Activated CD8-positive, alpha-beta memory T cell treated with anti-CD3 and anti-CD28 coated beads, Interleukin-2, amount 50 U/mL, for 24 hours (primary cell): ENCODE measurements around the gene MAP2K4.
"Not testable (repeated sequence)": the region's sequence is repeated elsewhere in the genome, so short reads cannot be mapped to it uniquely, and the experiment has no call there.

Experiments
- DNase-seq: peaks from one replicate; pipeline ENCODE4 v3.0.0-alpha.2; 2020; ENCODE audit errors: extremely low read depth

The MAP2K4 gene

DNA sequence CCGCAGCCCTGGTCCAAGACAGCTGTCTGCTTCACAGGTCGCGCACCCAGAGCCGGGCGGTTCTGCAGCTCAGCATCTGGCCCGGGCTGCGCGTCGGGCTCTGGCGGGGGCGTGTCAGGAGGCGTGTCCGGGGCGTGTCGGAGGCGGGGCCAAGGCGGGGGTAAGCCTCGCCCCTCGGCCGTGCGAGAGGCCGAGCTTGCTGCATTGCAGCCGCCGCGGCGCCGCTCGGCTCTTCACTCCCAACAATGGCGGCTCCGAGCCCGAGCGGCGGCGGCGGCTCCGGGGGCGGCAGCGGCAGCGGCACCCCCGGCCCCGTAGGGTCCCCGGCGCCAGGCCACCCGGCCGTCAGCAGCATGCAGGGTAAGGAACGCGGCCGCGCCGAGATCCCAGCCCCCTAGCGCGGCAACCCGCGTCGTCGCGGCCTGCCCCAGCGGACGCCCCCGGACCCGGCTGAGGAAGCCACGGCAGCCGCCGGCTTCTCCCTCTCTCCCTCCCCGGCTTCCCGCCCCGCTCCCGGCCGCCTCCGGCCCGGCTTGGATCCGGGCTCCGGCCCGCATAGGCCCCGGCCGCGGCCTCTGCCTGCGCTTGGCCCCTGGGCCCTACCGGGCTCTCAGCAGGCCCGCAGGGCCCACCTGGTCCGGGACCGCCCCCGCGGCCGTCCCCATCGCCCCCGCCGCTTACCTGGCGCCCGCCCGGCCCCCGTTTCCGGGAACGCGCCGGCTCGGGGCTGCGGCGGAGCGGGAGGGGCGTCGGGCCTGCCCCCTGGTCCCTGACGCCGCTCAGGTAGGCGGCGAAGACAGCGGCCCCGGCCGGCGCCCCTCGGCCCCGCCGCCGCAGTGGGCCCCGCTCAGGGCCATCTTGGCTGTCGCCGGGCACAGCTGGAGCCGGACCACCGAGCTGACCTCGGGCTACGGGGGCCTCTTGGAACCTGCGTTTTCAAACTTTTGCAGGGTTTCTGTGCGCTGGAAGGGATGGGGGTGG lies at the start of gene MAP2K4:
MAP2K4 (plus strand) TSS at position 236 of the 981 bp plus-strand sequence; CDS start at position 246, 10 bp downstream.
- peak; percentile 72 for DNase-seq

DNA sequence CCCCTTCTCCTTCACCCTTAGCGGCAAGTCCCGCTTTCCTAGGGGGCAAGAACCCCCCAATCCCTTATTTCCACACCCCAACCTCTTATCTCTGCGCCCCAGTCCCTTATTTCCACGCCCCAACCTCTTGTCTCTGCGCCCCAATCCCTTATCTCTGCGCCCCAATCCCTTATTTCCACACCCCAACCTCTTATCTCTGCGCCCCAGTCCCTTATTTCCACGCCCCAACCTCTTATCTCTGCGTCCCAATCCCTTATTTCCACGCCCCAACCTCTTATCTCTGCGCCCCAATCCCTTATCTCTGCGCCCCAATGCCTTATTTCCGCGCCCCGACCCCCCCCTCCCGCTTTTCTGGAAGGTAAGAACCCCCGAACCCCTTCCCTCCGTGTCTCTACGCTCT lies 47.9 kb upstream of the MAP2K4 start:
- DNase-seq: not testable (repeated sequence)

DNA sequence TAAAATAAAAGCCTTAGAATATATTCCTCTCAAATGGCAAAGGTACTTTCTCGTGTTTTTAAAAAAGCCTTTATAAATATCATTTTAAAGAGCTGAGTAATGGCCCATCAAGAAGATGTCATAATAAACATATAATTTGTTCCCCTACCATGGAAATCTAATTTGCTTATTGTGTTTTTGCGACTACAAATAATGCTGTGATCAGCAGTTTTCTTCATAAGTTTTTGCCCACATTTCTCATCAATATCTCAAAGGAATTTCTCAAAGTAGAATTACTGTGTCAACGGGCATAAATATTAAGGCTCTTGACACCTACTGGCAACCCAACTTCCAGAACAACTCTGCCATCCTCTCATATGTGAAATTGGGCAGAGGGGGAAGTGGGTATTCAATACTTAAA lies 40.9 kb upstream of the MAP2K4 start:
- DNase-seq: no peak

DNA sequence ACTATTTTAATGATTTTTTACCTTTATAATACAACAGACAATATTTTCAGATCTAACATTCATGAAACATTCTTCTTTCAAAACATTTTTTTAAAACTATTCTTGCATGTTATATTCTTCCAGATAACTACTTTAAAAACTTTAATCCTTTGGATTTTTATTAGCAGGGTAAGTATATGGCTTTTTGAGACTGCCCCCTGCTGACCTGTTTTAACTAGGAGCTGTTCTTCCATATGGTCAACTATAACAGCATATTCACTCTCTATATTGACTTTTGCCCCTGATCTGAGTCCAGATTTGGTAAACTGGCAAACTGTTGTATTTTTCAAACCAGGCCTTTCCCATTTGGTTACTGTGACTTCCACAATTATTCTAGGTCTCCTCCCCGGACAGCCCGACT lies 39.9 kb upstream of the MAP2K4 start:
- no peak for DNase-seq

DNA sequence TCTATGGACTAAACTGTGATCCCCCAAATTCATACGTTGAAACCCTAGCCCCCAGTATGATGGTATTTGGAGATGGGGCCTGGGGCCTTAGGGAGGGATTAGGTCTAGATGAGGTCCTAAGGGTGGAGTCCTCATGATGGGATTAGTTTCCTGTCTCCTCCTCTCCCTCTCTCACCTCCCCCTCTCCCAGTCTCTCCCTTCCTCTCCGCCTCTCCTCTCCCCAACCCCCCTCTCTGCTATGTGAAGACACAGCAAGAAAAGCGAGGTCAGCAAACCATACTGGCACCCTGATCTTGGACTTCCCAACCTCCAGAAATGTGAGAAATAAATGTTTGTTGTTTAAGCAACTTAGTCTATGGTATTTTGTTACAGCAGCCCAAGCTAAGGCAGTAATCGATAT lies 38.8 kb upstream of the MAP2K4 start:
- DNase-seq: no peak

DNA sequence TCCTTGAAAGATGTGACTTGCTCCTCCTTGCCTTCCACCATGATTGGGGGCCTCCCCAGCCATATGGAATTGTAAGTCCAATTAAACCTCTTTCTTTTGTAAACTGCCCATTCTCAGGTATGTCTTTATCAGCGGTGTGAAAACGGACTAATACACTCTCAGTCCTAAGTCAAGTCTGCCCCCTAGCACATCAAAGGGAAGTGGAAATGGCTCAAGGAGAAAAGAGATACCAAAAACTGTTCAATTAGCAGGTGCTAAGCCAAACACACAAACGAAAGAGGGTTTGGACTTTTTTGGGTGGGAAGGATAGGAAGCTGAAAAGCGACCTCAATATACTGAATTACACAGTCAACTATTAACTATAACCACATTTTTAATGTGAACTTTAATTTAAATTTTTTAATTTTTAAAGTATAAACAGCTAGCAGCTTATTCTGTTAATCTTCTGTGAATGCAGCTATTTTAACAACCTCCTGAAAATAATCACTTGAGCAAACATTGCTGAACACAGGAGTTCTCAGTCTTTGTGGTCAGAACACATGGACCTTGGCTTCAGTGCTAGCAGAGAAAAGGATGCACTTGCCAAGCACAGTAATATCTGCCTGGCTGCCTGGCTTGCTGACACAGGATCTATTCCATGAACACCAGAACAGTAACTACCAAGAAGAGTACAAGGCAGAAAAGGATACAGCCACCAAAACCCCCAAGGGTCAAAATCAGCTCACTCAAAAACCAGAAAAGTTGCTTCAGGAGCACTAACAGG lies 34.3 kb upstream of the MAP2K4 start:
- DNase-seq: no peak

DNA sequence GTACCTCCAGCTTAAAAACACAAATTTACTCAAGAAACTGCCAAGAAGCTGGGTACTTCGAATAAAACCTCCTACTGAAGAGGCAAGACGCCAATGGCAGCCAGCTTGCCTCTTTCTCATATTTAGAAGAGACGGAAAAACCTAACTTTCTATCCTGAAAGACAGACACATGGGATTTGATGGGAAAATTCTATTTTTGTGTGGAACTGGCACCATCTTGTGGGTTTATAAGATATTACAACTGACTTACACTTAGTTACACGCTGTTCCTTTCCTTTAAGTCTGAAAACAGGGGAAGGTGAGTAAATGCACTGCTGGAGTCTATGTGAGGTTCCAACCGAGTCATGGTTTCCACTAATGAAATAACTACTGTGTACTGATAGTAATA lies 33.7 kb upstream of the MAP2K4 start:
- DNase-seq: no peak

DNA sequence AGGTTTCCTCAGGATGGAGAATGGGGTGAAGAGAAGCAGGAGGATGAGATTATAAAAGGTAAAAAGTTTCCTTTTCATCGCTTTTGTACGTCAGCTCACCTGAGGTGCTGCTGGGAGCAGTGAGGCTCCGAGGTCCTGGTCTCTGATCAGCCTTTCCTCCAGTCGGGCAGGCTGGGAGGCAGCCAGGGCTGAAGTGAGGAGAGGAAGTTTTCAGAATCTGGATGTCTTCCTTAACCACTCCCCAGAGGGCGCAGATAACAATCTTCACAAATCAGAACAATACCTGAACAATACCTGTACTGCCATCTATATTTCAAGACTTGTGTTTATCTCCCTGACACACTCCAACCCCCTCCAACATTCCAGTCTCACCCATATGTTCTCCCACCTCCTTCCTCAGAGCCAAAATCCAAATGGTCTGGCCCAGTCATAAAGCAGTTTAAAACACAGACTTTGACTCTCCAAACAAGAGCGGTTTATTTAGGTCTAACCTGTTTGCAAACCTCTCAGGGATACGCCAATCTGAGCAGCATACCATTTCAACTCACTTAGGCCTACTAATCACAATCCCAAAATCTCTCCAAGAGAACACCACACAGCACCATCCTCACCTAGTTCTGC lies 30.2 kb upstream of the MAP2K4 start:
- no peak for DNase-seq

DNA sequence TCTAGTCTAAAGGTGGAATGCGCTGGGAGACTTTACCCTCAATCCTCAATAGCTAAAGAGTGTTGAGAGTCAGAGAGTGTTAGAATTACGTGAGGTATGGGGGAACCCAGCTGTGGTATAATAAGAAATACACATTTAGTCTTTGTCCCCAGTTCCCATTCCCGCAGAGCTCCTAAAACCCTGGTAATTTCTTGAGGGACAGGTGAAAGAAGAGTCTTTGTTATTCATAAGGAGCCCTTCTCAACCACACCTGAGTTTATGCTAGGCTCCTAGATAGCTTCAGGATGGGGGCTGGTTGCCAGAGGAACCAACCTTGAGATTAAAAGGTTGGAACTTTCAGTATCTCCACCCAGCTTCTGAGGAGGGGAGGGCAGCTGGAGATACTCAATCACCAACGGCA lies 29.2 kb upstream of the MAP2K4 start:
- DNase-seq: no peak

DNA sequence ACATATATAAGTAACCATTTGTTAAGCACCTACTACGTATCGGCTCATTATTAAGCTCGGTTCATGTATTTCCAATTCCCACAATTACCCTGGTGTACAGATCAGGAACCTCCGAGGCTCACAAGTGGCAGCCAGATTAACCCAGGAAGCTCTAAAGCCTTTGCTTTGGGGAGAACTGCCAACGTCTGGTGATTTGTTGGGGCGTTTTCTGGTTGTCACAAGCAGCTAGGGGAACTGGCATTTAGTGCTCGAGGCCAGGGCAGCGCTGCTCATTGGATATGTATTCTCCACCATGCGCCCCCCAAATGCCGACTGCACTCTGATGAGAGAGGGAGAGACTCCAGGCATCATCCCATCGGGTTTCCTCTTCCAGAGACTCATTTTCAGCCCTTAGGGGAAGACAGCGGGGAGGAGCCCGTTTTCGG lies 23.9 kb upstream of the MAP2K4 start:
- no peak for DNase-seq

DNA sequence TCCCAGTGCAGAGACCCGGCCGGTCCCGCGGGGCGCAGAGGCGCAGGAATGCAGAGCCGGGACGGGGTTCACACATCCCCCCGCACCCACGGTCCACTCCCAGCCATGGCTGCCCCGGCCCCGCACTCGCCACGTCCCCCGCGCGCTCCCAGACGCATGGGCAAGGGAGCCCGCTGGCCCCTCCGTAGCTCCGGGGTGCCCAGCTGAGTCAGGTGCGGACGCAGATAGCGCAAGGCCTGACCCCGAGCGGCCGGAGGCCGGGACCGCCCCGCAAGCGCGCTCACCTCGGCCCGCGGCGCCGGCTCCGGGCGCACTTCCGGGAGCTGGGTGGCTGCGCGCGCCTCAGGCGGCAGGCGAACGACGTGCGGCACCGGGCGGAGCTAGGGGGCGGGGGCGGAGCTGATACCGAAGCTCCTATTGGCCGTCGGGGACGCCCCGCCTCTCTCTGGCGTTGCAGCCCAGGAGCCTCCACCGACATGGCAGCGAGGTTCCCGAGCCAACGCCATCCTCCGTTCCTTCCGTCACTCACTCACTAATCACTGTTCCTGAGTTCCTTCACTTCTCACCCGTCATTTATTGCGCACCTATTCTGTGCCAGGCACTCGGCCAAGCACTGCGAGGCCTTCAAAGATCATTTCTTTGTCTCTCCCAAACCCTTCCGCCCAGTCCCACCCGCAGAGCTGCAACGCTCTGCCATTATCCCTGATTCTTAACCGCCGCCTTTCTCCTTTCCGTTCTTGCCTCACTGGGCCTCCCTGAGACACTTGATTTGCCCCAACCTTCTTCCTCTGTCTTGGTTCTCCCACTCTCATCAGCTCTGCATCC lies 23.3 kb upstream of the MAP2K4 start, which contains the start of gene ZNF18:
ZNF18 (minus strand) TSS at position 329 of the 825 bp plus-strand sequence. CDS start 4,646 bp downstream, outside the sequence.
- DNase-seq: peak; percentile 82

DNA sequence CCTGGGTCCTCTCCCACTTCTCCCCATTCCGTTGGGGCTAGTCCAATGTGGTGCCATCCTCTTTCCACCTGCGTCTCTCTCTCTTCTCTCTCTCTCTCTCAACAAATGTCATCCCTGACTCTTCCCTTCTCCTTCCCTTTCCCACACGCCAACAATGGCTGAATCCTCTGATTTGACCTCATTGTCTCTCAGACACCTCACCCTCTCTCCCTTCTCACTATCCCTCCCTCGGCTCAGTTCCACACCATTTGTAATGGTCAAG lies 22.8 kb upstream of the MAP2K4 start:
- DNase-seq: no peak

DNA sequence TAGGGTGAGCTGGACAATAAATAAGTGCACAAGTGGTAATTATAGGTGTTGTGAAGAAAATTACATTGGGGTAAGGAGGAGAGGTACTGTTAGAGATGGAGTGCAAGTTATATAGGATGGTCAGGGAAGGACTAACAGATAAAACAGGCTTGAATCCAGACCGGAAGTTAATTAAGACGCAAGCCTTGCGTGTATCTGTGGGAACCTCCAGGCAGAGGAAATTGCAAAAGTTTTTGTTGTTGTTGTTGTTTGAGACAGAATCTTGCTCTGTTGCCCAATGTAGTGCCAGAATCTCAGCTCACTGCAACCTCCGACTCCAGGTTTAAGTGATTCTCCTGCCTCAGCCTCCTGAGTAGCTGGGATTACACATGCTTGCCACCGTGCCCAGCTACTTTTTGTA lies 21.0 kb upstream of the MAP2K4 start:
- no peak for DNase-seq

DNA sequence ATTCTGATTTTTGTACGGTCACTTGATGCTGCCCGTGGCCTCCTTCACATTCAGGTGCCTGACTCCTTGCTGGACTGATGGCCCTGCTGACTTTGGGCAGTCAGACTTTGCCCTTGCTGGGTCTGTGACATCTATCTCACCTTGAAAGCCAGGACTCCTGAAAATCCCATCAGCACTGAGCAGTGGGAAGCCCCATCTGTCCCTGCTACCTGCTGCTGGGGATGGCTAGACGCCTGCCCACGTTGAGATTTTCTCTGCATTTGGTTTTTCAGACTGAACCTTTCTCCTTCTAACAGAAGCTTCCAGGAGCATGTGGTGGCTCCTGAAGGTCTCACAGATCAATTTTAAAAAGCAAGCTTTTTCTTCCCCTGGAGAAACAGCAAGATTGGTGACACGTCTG lies 13.2 kb upstream of the MAP2K4 start:
- no peak for DNase-seq

DNA sequence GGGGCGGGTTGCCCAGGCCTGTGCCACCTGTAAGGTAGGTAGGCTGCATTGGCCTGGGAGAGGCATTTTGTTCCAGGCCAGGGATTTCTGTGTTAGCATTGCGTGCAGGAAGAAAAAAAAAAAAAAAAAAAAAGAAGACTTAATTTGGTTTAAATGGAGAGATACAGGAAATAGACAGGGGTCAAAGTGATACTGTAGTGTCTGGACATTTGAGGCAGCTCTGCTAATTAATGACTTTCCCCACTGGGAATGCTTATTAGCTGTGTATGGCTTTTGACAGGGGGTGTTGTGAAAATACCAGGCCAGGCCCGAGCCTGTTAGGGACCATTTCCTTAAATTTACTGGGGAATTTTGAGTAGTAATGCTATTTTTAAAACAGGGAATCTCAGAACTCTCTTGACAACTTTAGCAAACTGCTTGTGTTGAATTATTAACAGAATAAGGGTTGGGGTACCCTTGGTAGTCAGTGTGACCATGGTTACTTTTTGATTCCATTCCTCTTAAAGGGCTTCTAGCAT lies 1.0 kb downstream of the MAP2K4 start:
- DNase-seq: no peak

DNA sequence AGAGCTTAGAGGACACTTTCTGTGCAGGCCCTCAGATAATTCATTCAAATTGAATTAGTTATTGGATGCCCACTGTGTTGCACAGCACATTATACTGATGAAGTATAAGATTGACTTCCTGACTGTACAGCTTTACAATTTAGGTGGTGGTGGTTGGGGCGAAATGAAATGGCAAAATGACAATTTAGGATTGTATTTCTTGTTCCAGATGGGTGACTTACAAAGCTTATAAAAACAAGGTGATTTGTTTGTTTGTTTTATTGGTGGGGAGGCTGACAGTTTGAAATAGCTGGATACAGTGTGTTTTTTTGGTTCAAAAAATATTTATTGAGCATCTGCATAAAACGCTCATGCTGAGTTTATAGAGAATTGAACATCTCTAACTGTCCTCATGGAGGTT lies 1.6 kb downstream of the MAP2K4 start:
- no peak for DNase-seq

DNA sequence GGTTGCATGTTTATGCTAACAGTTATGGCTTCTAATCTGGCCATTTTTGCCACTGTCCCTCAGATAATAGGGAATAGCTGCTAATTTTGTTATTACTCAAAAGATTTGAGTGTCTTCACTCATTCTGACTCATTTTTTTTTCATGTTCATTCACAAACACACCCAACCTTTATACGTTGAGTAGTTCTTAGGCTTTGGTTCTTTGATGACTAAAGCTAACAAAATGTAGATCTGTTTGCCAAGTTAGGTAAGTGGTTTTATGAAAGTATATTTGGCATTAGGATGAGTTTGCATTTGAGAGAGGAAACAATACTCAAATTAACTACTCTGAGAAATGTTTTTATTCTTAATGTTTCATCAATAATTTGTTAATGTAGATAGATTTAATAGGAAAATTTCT lies 3.6 kb downstream of the MAP2K4 start:
- no peak for DNase-seq

DNA sequence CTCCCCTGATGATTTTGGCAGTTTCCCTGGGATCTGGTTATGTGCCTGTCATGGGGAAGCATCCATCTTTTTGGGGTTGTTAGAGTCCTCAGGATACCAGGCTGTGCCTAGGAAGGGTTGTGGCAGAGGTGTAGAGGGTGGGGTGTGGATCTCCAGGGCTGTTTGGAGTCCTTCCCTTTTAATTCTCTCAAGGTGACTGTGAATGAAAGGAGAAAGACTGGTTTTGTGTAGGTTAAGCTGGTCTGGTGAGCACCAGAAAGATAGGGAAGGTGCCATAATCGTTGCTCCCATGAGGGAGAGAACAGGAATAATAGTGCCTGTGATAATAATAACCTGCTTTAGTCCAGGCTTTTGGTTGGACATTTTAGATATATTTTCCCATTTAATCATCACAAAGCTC lies 7.0 kb downstream of the MAP2K4 start:
- no peak for DNase-seq

DNA sequence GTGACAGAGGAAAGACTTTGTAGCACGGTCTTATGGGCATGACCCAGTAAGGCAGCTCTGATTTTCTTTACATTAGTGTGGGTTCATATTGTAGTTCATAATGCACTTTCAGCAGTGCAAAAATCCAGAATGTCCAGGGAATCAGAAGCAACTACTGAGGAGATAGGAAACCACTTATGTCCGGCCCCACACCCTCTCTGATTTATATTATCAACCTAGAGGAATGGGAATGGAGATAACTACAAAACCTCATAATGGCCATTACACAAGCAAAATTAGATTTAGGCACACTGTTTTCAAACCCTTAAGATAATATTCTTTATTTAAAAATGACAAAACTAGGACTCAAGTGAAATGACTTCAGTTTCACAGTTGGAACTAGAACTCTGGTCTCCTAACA lies 7.9 kb downstream of the MAP2K4 start:
- DNase-seq: no peak

DNA sequence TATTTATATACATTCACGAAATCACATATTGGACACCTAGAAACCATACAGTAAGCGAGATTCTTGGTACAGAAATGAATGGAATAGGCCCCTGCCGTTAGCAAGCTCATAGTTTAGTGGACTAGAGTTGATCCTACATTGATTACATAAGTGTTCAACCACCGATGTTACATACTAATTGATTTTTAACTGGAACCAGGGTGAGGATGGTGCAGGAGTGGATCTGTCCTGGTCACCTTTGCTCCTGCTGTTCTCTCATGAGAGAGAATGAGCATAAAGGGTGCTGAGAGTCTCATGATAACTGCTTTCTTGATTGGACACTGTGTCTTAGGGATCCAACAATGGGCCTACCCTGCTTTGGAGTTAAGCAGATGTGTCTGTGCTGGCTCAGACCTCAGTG lies 13.9 kb downstream of the MAP2K4 start:
- no peak for DNase-seq

DNA sequence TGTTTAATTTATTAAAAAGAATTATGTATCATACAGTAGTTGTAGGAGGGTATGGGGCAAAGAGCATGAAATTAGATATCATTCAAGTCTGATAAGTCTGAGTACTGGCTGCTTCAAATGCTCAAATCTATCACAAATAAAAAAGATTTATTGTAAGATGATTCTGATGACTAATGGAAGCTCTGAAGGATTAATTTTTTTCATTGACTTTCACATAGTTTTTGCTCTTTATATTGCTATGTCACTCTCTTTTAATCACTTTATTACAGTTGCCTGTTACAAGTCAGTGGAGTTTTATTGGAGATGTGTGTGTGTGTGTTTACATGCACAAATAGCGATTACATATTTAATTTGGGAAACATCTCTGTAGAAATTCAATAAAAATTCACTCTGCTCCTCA lies 15.0 kb downstream of the MAP2K4 start:
- DNase-seq: no peak
